Kidney epithelial cell (primary cell): Measurements from ENCODE around the gene CELSR1. TPM values are rescaled to one million over a fixed set of nuclear protein-coding genes. Genes with fewer than 3 reads are reported as not detected.

Source experiments
- DNase-seq: peaks from one replicate; pipeline ENCODE4 v3.0.0-alpha.2; 2010; ENCODE audit warnings: low read depth
- H3K27me3 ChIP-seq: 2 replicates; pipeline ENCODE4 v1.6.0; 2011; ENCODE audit warnings: low read length; ENCODE audit not compliant: control insufficient read depth, insufficient read depth
- H3K36me3 ChIP-seq: 2 replicates; pipeline ENCODE4 v1.5.1; 2011; ENCODE audit warnings: low read length; ENCODE audit not compliant: control insufficient read depth, insufficient read depth
- H3K4me3 ChIP-seq: 2 replicates; pipeline ENCODE4 v1.5.1; 2011; ENCODE audit warnings: low read depth, mild to moderate bottlenecking, control low read depth, low read length
- total RNA-seq: library from RNA; depleted of rRNA; stranded (reverse); fragments of >200 nt; gene quantifications from 2 replicates; pipeline ENCODE4 v1.2.3, GENCODE V29; 2015
- TF ChIP-seq, protein P1 (sequence below): IDR thresholded peaks from 2 replicates; pipeline ENCODE4 v1.5.1; 2011; ENCODE audit warnings: mild to moderate bottlenecking, moderate library complexity, low read length, control low read depth, inconsistent platforms; ENCODE audit not compliant: insufficient read depth, poor library complexity, severe bottlenecking

Gene CELSR1
- total RNA-seq, 1 donor from 2014 or later: 180 TPM

DNA sequence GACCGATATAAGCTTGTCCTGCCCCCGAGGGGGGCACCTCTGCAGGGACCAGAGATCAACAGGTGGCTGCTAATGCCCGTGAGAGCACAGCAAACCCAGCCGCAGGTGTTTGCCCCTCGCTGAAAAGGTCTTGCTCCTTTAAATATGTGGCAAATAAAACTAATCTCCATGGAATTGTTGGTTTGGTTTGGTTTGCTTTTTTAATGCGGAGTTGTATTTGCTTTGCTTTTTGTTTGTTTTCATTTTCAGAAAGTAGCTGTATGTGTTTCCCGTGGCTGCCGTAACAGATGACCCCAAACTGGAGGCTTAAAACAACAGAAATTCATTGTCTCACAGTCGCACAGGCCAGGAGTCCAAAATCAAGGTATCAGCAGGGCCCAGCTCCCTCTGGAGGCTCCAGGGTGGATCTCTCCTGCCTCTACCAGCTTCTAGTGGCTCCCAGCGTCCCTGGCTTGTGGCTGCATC lies 93.0 kb downstream of the CELSR1 start:
- TF ChIP-seq, protein P1, sequence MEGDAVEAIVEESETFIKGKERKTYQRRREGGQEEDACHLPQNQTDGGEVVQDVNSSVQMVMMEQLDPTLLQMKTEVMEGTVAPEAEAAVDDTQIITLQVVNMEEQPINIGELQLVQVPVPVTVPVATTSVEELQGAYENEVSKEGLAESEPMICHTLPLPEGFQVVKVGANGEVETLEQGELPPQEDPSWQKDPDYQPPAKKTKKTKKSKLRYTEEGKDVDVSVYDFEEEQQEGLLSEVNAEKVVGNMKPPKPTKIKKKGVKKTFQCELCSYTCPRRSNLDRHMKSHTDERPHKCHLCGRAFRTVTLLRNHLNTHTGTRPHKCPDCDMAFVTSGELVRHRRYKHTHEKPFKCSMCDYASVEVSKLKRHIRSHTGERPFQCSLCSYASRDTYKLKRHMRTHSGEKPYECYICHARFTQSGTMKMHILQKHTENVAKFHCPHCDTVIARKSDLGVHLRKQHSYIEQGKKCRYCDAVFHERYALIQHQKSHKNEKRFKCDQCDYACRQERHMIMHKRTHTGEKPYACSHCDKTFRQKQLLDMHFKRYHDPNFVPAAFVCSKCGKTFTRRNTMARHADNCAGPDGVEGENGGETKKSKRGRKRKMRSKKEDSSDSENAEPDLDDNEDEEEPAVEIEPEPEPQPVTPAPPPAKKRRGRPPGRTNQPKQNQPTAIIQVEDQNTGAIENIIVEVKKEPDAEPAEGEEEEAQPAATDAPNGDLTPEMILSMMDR: no peak

DNA sequence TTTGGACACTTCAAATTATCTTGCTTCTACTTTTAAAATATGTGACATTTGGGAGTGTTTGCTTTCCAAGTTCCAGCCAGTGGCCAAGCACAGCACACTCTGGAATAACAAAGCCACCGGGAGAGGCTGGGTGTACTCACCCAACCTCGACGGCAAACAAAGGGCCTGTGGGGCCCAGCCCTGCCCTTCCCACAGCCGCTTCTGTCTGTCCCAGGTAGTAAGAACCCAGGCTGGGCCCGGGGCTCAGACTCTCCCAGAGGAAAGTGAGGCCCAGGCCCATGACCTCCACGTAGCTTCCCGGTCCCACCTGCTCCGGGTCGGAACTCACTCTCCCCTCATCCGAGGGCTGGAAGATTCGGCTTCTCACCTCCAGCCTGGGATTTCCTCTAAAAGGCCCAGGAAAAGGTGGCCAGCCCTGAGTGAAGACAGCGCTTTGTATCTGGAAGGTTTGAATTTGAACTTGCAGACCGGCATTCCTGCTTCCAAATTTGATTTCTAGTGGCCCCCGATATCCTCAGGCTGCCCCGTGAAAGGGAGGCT lies 93.5 kb downstream of the CELSR1 start:
- TF ChIP-seq, protein P1: no peak
- Histone ChIP-seq H3K4me3 (no peak overlapping the region), H3K27me3 (no peaks in the 10 kb centered on the region), H3K36me3 (no peaks in the 10 kb centered on the region)
- DNase-seq: no peak

More for the DNA sequence above, 93.0 kb downstream of the CELSR1 start:
- Histone ChIP-seq H3K4me3 (no peak overlapping the region), H3K36me3 (no peaks in the 10 kb centered on the region), H3K27me3 (no peaks in the 10 kb centered on the region)
- DNase-seq: no peak

DNA sequence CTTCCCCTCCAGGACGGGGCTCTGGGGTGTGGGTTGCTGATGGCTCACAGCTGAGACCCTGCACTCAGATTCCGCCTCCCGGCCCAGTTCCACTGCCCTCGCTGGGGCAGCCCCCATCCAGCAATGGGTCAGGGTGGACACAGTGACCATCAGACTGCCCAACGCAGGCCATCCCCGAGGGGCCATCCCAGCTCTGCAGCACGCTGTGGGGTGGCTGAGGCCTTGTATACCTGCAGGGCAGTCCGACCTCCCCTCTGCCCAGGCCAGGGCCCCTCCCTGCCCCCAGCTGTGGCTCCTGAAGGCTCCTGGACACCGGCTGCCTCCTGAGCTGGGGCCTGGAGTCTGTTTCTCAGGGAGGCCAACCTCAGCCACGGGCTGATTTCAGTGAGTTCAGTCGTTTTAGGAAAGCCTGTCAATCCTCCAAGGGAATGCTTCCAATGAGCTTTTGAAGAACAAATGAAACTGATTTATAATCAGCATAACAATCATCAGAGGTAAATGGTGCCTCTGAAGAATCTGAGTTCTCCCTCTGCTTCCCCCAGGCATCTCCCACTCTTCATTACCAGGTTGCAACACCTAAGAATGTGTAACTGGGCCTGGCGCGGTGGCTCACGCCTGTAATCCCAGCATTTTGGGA lies 95.1 kb downstream of the CELSR1 start:
- Histone ChIP-seq H3K36me3 (no peaks in the 10 kb centered on the region), H3K4me3 (no peak overlapping the region), H3K27me3 (no peaks in the 10 kb centered on the region)
- no peak for DNase-seq
- TF ChIP-seq, protein P1: no peak

DNA sequence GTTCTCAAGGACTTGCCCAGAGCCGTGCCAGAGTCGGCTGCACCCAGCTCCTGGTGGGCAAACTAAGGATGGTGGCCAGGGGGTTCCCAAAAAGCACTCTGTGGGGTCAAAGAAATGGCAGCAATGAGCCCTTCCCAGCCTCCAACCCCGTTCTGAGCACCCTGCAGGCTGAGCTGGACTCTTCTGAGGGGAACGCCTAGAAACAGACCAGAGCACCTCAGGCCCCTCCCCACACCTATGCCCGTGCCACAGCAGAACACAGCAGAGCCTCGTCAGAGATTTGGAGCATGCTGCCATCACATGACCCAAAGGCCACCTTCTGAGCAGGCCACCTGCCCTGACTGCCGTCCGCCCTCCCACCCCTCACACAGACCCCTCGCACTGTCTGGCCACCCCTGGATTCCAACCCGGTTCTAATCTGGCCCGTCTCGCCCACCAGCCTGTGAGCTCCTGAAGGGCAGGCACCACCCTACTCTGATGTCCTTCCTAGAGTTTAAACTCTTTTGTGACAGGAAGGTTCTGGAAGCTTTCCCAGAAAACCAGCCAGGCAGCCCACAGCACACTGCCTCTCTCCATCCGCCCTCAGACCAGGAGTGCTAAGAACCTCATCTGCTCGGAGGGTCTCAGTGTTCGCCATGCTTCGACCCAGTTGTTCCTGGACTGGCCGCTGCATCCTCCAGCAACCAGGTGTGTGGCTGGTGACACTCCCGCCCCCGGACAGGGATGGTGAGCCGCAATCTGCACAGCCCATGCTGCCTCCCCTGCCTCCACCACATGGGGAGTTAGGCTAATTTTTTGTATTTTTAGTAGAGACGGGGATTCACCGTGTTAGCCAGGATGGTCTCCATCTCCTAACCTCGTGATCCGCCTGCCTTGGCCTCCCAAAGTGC lies 97.6 kb downstream of the CELSR1 start:
- TF ChIP-seq, protein P1: no peak
- no peak overlapping the region for H3K4me3 ChIP-seq
- no peaks in the 10 kb centered on the region for H3K27me3 ChIP-seq
- no peaks in the 10 kb centered on the region for H3K36me3 ChIP-seq
- no peak for DNase-seq

DNA sequence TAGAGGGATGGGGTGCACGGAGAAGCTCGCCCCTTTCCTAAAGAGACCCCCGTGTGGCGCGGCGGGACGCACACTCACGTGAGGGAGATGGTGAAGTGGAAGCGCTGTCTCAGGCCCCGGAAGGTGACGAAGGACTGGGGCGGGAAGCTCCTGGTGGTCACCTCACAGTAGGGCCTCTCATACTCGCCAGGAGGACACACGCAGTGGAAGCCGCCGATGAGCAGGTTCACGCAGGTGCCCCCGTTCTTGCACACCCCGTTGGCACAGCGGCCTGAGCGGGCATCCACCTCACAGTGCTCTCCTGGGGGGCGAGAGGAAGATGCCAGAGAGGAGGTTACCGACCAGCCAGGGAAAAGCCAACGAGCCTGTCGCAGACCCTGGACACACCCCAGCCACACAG lies 98.3 kb downstream of the CELSR1 start:
- TF ChIP-seq, protein P1: no peak
- DNase-seq: no peak
- Histone ChIP-seq H3K36me3 (no peaks in the 10 kb centered on the region), H3K27me3 (no peaks in the 10 kb centered on the region), H3K4me3 (no peak overlapping the region)
